ENCODE measurements around the gene CPS1. TPM values are rescaled to one million over a fixed set of nuclear protein-coding genes. Genes with fewer than 3 reads are reported as not detected.

CPS1 gene
- total RNA-seq, 3 donors from 2014 or later, result 5.2 to 10.4 (median 9.2) TPM

DNA sequence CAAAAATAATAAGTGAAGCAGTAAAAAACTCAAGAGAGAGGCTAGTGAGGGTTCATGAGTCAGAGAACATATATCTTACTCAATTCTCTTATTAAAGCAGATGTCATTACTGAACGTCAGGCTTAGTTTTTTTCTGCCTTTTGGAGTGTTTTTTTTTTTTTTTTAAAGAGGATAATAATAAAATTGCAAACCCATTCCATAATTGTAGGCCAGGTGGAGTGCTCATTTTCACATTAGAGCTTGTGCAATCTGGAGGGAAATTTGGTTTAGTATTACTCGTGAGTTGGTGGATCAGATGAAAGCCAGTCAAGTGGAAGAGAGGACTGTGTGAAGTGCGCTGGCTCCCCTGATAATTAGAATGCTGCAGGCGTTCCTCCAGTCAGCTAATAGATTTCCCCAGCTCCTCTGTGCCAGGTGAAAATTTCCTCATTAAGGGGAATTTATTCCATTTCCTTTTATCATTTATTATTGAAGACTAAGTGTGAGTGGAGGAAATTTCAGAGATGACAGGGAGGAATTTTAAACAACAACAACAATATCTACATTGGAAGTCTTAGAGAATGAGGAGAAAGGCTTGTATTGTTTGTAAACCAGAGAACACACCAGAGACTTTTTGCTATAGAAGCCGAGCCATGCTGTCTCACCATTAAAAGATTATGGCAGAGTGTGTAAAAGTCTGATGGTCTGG, 74.6 kb downstream of the CPS1 start:
- intact Hi-C loops (cut with DNase I; ENCODE audit: low total_unique reads), result no loop called here
- no peaks in the 10 kb centered on the region for H3K36me3 ChIP-seq
- no peak overlapping the region for H3K4me3 ChIP-seq
- H3K27ac ChIP-seq, result no peak overlapping the region
- no peaks in the 10 kb centered on the region for H3K9me3 ChIP-seq
- DNase-seq (ENCODE audit: low spot score in 2 of 2), result no peak
- no peaks in the 10 kb centered on the region for H3K27me3 ChIP-seq
- no peaks in the 10 kb centered on the region for H3K4me1 ChIP-seq
- TF ChIP-seq POLR2A (IDR thresholded peaks at IDR 0.05) (no peak), POLR2AphosphoS5 (IDR thresholded peaks at IDR 0.05) (no peak)
- TF ChIP-seq, protein P1, sequence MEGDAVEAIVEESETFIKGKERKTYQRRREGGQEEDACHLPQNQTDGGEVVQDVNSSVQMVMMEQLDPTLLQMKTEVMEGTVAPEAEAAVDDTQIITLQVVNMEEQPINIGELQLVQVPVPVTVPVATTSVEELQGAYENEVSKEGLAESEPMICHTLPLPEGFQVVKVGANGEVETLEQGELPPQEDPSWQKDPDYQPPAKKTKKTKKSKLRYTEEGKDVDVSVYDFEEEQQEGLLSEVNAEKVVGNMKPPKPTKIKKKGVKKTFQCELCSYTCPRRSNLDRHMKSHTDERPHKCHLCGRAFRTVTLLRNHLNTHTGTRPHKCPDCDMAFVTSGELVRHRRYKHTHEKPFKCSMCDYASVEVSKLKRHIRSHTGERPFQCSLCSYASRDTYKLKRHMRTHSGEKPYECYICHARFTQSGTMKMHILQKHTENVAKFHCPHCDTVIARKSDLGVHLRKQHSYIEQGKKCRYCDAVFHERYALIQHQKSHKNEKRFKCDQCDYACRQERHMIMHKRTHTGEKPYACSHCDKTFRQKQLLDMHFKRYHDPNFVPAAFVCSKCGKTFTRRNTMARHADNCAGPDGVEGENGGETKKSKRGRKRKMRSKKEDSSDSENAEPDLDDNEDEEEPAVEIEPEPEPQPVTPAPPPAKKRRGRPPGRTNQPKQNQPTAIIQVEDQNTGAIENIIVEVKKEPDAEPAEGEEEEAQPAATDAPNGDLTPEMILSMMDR (IDR thresholded peaks at IDR 0.05), result no peak

DNA sequence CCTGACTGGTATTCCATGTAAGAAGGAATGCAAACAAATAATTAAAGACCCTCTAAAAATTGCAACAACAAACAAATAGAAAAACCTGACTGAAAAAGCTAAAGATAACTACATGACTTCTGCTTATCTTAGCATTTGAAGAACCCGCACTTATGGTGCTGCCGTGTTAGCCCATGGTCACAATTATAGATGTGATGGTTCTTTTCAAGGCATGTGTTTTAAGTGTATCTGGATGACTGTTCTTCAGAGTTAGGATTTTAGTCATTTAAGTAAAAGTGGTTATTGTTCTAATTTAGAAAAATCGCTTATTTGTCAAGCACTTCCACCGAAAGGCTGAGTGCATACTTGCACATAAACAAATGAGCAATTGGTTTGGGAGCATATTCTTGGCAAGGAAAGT, 77.3 kb downstream of the CPS1 start:
- Histone ChIP-seq H3K9me3 (no peaks in the 10 kb centered on the region), H3K4me1 (no peaks in the 10 kb centered on the region), H3K36me3 (no peaks in the 10 kb centered on the region), H3K27me3 (no peaks in the 10 kb centered on the region), H3K27ac (no peak overlapping the region), H3K4me3 (no peak overlapping the region)
- intact Hi-C loops (cut with DNase I; ENCODE audit: low total_unique reads), result no loop called here
- no peak for DNase-seq (ENCODE audit: low spot score in 2 of 2)
- TF ChIP-seq POLR2A (IDR thresholded peaks at IDR 0.05) (no peak), POLR2AphosphoS5 (IDR thresholded peaks at IDR 0.05) (no peak)
- TF ChIP-seq, protein P1 (IDR thresholded peaks at IDR 0.05), result no peak

DNA sequence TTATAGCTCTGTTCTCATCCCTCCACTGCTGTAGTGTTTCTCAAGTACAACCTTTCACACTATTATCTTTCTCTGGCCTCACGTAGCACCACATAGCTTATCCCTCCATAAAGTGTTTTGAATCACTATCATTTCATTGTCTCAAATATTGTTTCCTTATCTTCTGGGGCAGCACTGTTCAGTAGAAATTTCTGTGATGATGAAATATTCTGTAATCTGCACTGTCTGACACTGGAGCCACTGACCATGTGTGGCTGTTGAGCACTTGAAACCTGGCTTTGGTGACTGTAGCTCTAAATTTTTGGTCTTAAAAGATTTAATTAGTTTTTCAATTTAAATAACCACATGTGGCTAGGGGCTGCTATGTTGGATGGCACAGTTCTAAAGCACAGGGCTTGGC, 78.9 kb downstream of the CPS1 start:
- TF ChIP-seq POLR2AphosphoS5 (IDR thresholded peaks at IDR 0.05) (no peak), POLR2A (IDR thresholded peaks at IDR 0.05) (no peak)
- TF ChIP-seq, protein P1 (IDR thresholded peaks at IDR 0.05), result no peak
- H3K9me3 ChIP-seq, result no peaks in the 10 kb centered on the region

DNA sequence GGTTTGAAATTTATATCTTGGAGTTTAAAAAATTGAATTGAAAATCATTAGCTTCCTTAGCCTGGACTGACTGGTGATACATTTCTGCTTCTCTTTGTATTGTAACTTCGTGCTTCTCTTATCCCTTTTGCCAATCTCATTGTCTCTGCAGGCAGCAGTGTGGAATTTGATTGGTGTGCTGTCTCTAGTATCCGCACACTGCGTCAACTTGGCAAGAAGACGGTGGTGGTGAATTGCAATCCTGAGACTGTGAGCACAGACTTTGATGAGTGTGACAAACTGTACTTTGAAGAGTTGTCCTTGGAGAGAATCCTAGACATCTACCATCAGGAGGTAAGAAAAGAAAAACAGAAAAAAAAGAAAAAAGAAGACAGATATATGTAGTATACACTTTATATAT, 85.9 kb downstream of the CPS1 start:
- no peaks in the 10 kb centered on the region for H3K4me1 ChIP-seq
- no peaks in the 10 kb centered on the region for H3K9me3 ChIP-seq
- TF ChIP-seq, protein P1 (IDR thresholded peaks at IDR 0.05), result no peak
- TF ChIP-seq POLR2AphosphoS5 (IDR thresholded peaks at IDR 0.05) (no peak), POLR2A (IDR thresholded peaks at IDR 0.05) (no peak)
- intact Hi-C loops (cut with DNase I; ENCODE audit: low total_unique reads), result no loop called here
- H3K36me3 ChIP-seq, result no peaks in the 10 kb centered on the region
- no peaks in the 10 kb centered on the region for H3K27me3 ChIP-seq
- no peak overlapping the region for H3K27ac ChIP-seq
- no peak for DNase-seq (ENCODE audit: low spot score in 2 of 2)
- no peak overlapping the region for H3K4me3 ChIP-seq

More for the DNA sequence above, 78.9 kb downstream of the CPS1 start:
- no peaks in the 10 kb centered on the region for H3K27me3 ChIP-seq
- H3K27ac ChIP-seq, result no peak overlapping the region
- H3K36me3 ChIP-seq, result no peaks in the 10 kb centered on the region
- intact Hi-C loops (cut with DNase I; ENCODE audit: low total_unique reads), result no loop called here
- no peaks in the 10 kb centered on the region for H3K4me1 ChIP-seq
- no peak for DNase-seq (ENCODE audit: low spot score in 2 of 2)
- no peak overlapping the region for H3K4me3 ChIP-seq

DNA sequence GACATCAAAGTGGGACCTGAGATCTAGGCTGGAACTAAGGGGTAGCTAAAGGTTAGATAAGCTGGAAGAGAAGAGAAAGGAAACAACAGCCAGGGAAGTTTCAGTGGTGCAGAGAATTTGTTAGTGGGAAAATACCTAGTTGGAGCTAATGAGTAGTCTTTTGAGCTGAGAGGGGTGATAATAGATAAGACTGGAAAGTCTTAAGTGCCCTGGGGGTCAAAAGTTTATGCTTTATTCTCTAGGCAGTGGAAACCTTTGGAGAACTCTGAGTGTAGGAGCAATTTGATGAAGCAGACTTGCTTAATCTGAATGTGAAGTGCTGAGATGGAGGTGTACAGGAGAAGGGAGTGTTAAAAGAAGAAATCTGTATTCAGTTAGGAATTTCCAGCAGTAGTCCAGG, 90.8 kb downstream of the CPS1 start:
- no peak overlapping the region for H3K27ac ChIP-seq
- H3K36me3 ChIP-seq, result no peaks in the 10 kb centered on the region
- no peaks in the 10 kb centered on the region for H3K4me1 ChIP-seq
- H3K27me3 ChIP-seq, result no peaks in the 10 kb centered on the region
- H3K4me3 ChIP-seq, result no peak overlapping the region
- TF ChIP-seq POLR2AphosphoS5 (IDR thresholded peaks at IDR 0.05), result no peak
- no peak for TF ChIP-seq POLR2A (IDR thresholded peaks at IDR 0.05)
- TF ChIP-seq, protein P1 (IDR thresholded peaks at IDR 0.05), result no peak
- no peak for DNase-seq (ENCODE audit: low spot score in 2 of 2)
- no peaks in the 10 kb centered on the region for H3K9me3 ChIP-seq
- intact Hi-C loops (cut with DNase I; ENCODE audit: low total_unique reads), result no loop called here

Measured in breast epithelium (tissue), 4 donors.